T-helper 2 cell treated with Interferon-gamma antibody and Interleukin-4, amounts not matched to agents 5 μg/mL and 100 μg/mL, for 36 hours (primary cell): ENCODE results near the gene BCL2L11.

Source experiments
- DNase-seq: peaks from one replicate; pipeline ENCODE4 v3.0.0; 2021; ENCODE audit warnings: low spot score
- H3K27ac Mint-ChIP-seq: one replicate; pipeline ENCODE4 v1.8.0; 2021; ENCODE audit warnings: mild to moderate bottlenecking, mixed read lengths
- H3K27me3 Mint-ChIP-seq: one replicate; pipeline ENCODE4 v1.8.0; 2021; ENCODE audit warnings: low read depth, mixed read lengths
- H3K36me3 Mint-ChIP-seq: one replicate; pipeline ENCODE4 v1.8.0; 2021; ENCODE audit warnings: low read depth, mixed read lengths
- H3K4me1 Mint-ChIP-seq: one replicate; pipeline ENCODE4 v1.8.0; 2021; ENCODE audit warnings: low read depth, mixed read lengths
- H3K4me3 Mint-ChIP-seq: one replicate; pipeline ENCODE4 v1.8.0; 2022; ENCODE audit warnings: mild to moderate bottlenecking, moderate library complexity, mixed read lengths
- H3K9me3 Mint-ChIP-seq: one replicate; pipeline ENCODE4 v1.8.0; 2021; ENCODE audit warnings: mixed read lengths

The BCL2L11 gene

GRCh38 chr2:111173856-111174255, 53.1 kb downstream of the BCL2L11 start:
- H3K27me3 Mint-ChIP-seq, result peaks cover 57% of the 10 kb centered on the region
- no peaks in the 10 kb centered on the region for H3K36me3 Mint-ChIP-seq
- H3K4me3 Mint-ChIP-seq, result no peak overlapping the region
- DNase-seq, result no peak
- no peaks in the 10 kb centered on the region for H3K4me1 Mint-ChIP-seq
- H3K9me3 Mint-ChIP-seq, result no peaks in the 10 kb centered on the region
- H3K27ac Mint-ChIP-seq, result no peak overlapping the region

GRCh38 chr2:111175615-111176014, 54.9 kb downstream of the BCL2L11 start:
- peaks cover 50% of the 10 kb centered on the region for H3K27me3 Mint-ChIP-seq
- H3K4me3 Mint-ChIP-seq, result no peak overlapping the region
- no peaks in the 10 kb centered on the region for H3K9me3 Mint-ChIP-seq
- H3K4me1 Mint-ChIP-seq, result no peaks in the 10 kb centered on the region
- no peak overlapping the region for H3K27ac Mint-ChIP-seq
- DNase-seq, result no peak
- H3K36me3 Mint-ChIP-seq, result no peaks in the 10 kb centered on the region

- no peak for DNase-seq
- no peak overlapping the region for H3K4me3 Mint-ChIP-seq
- H3K4me1 Mint-ChIP-seq, result no peaks in the 10 kb centered on the region
- H3K27me3 Mint-ChIP-seq, result peaks cover 47% of the 10 kb centered on the region
- H3K36me3 Mint-ChIP-seq, result no peaks in the 10 kb centered on the region
- H3K9me3 Mint-ChIP-seq, result no peaks in the 10 kb centered on the region
- H3K27ac Mint-ChIP-seq, result no peak overlapping the region
These were observed 55.7 kb downstream of the BCL2L11 start for GRCh38 chr2:111176388-111176787.

- Mint-ChIP-seq H3K27me3 (peaks cover 42% of the 10 kb centered on the region), H3K36me3 (no peaks in the 10 kb centered on the region), H3K9me3 (no peaks in the 10 kb centered on the region), H3K4me3 (no peak overlapping the region), H3K4me1 (no peaks in the 10 kb centered on the region), H3K27ac (no peak overlapping the region)
- no peak for DNase-seq
These were observed 56.2 kb downstream of the BCL2L11 start for GRCh38 chr2:111176867-111177266.

GRCh38 chr2:111178296-111178695, 57.6 kb downstream of the BCL2L11 start:
- no peak for DNase-seq
- no peak overlapping the region for H3K4me3 Mint-ChIP-seq
- no peaks in the 10 kb centered on the region for H3K9me3 Mint-ChIP-seq
- H3K4me1 Mint-ChIP-seq, result no peaks in the 10 kb centered on the region
- no peak overlapping the region for H3K27ac Mint-ChIP-seq
- peaks cover 38% of the 10 kb centered on the region for H3K27me3 Mint-ChIP-seq
- H3K36me3 Mint-ChIP-seq, result no peaks in the 10 kb centered on the region

GRCh38 chr2:111178730-111179405, 58.2 kb downstream of the BCL2L11 start:
- Mint-ChIP-seq H3K4me3 (no peak overlapping the region), H3K9me3 (no peaks in the 10 kb centered on the region), H3K4me1 (no peaks in the 10 kb centered on the region), H3K27me3 (peaks cover 36% of the 10 kb centered on the region), H3K36me3 (no peaks in the 10 kb centered on the region), H3K27ac (no peak overlapping the region)
- no peak for DNase-seq

- no peaks in the 10 kb centered on the region for H3K4me1 Mint-ChIP-seq
- H3K27me3 Mint-ChIP-seq, result peaks cover 23% of the 10 kb centered on the region
- no peak overlapping the region for H3K27ac Mint-ChIP-seq
- no peaks in the 10 kb centered on the region for H3K9me3 Mint-ChIP-seq
- no peaks in the 10 kb centered on the region for H3K36me3 Mint-ChIP-seq
- H3K4me3 Mint-ChIP-seq, result no peak overlapping the region
- DNase-seq, result no peak
These were observed 61.4 kb downstream of the BCL2L11 start for GRCh38 chr2:111182121-111182520.

GRCh38 chr2:111182740-111183139, 62.0 kb downstream of the BCL2L11 start:
- H3K27ac Mint-ChIP-seq, result no peak overlapping the region
- DNase-seq, result no peak
- H3K36me3 Mint-ChIP-seq, result no peaks in the 10 kb centered on the region
- no peak overlapping the region for H3K4me3 Mint-ChIP-seq
- no peaks in the 10 kb centered on the region for H3K4me1 Mint-ChIP-seq
- H3K27me3 Mint-ChIP-seq, result peaks cover 22% of the 10 kb centered on the region
- H3K9me3 Mint-ChIP-seq, result no peaks in the 10 kb centered on the region

GRCh38 chr2:111184725-111185310, 64.1 kb downstream of the BCL2L11 start:
- no peaks in the 10 kb centered on the region for H3K36me3 Mint-ChIP-seq
- no peaks in the 10 kb centered on the region for H3K9me3 Mint-ChIP-seq
- H3K27ac Mint-ChIP-seq, result no peak overlapping the region
- DNase-seq, result no peak
- no peaks in the 10 kb centered on the region for H3K4me1 Mint-ChIP-seq
- peaks cover 14% of the 10 kb centered on the region for H3K27me3 Mint-ChIP-seq
- no peak overlapping the region for H3K4me3 Mint-ChIP-seq

- Mint-ChIP-seq H3K27ac (no peak overlapping the region), H3K9me3 (no peaks in the 10 kb centered on the region), H3K4me3 (no peak overlapping the region), H3K27me3 (peaks cover 11% of the 10 kb centered on the region), H3K36me3 (no peaks in the 10 kb centered on the region), H3K4me1 (no peaks in the 10 kb centered on the region)
- DNase-seq, result no peak
These were observed 64.8 kb downstream of the BCL2L11 start for GRCh38 chr2:111185361-111186022.

- Mint-ChIP-seq H3K27me3 (peaks cover 5% of the 10 kb centered on the region), H3K9me3 (no peaks in the 10 kb centered on the region), H3K4me1 (no peaks in the 10 kb centered on the region), H3K4me3 (no peak overlapping the region), H3K36me3 (no peaks in the 10 kb centered on the region), H3K27ac (no peak overlapping the region)
- no peak for DNase-seq
These were observed 65.5 kb downstream of the BCL2L11 start for GRCh38 chr2:111186121-111186715.

GRCh38 chr2:111186933-111187332, 66.2 kb downstream of the BCL2L11 start:
- Mint-ChIP-seq H3K36me3 (no peaks in the 10 kb centered on the region), H3K27me3 (peaks cover 5% of the 10 kb centered on the region), H3K4me3 (no peak overlapping the region), H3K9me3 (no peaks in the 10 kb centered on the region), H3K4me1 (no peaks in the 10 kb centered on the region), H3K27ac (no peak overlapping the region)
- no peak for DNase-seq

- no peak for DNase-seq
- no peak overlapping the region for H3K4me3 Mint-ChIP-seq
- no peaks in the 10 kb centered on the region for H3K36me3 Mint-ChIP-seq
- peaks cover 7% of the 10 kb centered on the region for H3K27me3 Mint-ChIP-seq
- no peaks in the 10 kb centered on the region for H3K4me1 Mint-ChIP-seq
- no peak overlapping the region for H3K27ac Mint-ChIP-seq
- no peaks in the 10 kb centered on the region for H3K9me3 Mint-ChIP-seq
These were observed 68.0 kb downstream of the BCL2L11 start for GRCh38 chr2:111188681-111189080.

- H3K4me1 Mint-ChIP-seq, result no peaks in the 10 kb centered on the region
- H3K27me3 Mint-ChIP-seq, result peaks cover 9% of the 10 kb centered on the region
- H3K36me3 Mint-ChIP-seq, result no peaks in the 10 kb centered on the region
- no peak for DNase-seq
- H3K27ac Mint-ChIP-seq, result no peak overlapping the region
- H3K4me3 Mint-ChIP-seq, result no peak overlapping the region
- no peaks in the 10 kb centered on the region for H3K9me3 Mint-ChIP-seq
These were observed 68.4 kb downstream of the BCL2L11 start for GRCh38 chr2:111189106-111189505.
